Motor neuron (in vitro differentiated cells): ENCODE data around the gene RHBG. TPM values are rescaled to one million over a fixed set of nuclear protein-coding genes. Genes with fewer than 3 reads are reported as not detected.

Source experiments
- ATAC-seq, 8 experiments: fragments of 200-7000 bp; cut with Tn5 transposase; replicated peaks in 6 of 8; 2 replicates each; pipeline ENCODE4 v1.8.0; 2021; ENCODE audit warnings: mild to moderate bottlenecking in 8 of 8, moderate library complexity in 8 of 8
- H3K27ac ChIP-seq, 2 donors: fragments of 250-450 bp; sonication (Bioruptor Pico); 2 replicates each; pipeline ENCODE4 v1.9.0; 2021; ENCODE audit warnings: antibody characterized with exemption in 2 of 2, mild to moderate bottlenecking in 2 of 2, moderate library complexity in 1 of 2
- H3K4me1 ChIP-seq, 2 donors: fragments of 250-450 bp; sonication (Bioruptor Pico); replicated peaks in 1 of 2; 2 replicates each; pipeline ENCODE4 v1.6.1; 2021; ENCODE audit warnings: antibody characterized with exemption in 2 of 2, mild to moderate bottlenecking in 2 of 2, moderate library complexity in 1 of 2
- H3K4me3 ChIP-seq, 5 donors: fragments of 250-450 bp; sonication (Bioruptor Pico); 2 replicates each; pipeline ENCODE4 v1.9.0; 2021; ENCODE audit warnings: antibody characterized with exemption in 5 of 5, mild to moderate bottlenecking in 5 of 5, moderate library complexity in 4 of 5
- WGBS, 10 experiments: fragments of 450-650 bp; shearing (Covaris generic); methylation state at CpG; one replicate each; pipeline ENCODE4 v1.0.0; 2022; 5-methylcytosine and 5-hydroxymethylcytosine counted together
- in situ Hi-C, 9 experiments: fragments of 400-800 bp; cut with MboI; loops; one replicate each; pipeline ENCODE4 v1.15.0; 2021; ENCODE audit warnings: low sequenced_read_pairs in 9 of 9, low pct_unique_long_range_greater_than_20kb in 2 of 9; ENCODE audit not compliant: unreplicated experiment in 9 of 9
- total RNA-seq, 8 experiments: library from RNA; unstranded; fragments of 300-600 nt; gene quantifications; 2 replicates each; pipeline versions ENCODE4 v1.2.3 to v1.2.4, GENCODE V29; 2022

Gene RHBG
- total RNA-seq, 8 experiments from 2014 or later, result 0.38 to 1.8 (median 0.50) TPM; not detected in 3

DNA sequence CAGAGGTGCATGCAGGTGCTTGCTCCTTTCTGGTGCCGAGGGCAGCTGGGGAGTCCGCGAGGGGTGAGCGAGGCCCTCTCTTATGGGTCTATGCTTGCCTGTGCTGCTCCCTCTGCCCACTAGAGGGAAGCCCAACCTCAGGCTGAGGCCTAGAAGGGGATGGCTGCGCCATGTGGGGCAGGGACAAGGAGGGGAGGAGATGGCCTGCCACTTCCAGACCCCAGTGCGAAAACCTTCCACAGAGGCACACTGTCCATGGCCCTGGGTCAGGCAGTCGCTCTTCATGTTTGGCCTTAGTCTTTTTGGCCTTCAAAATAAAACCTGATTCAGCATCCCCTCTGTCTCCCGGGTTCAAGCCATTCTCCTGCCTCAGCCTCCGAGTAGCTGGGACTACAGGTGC is 14.0 kb downstream of the RHBG start:
- in situ Hi-C loops, result loop anchor here in 8 of 9 experiments (5.0 to 25.0 kb wide), 4 partner anchors 59 to 229 kb away; partner anchors contain the start of genes GPATCH4 (in 2 of the 8) and HAPLN2 (in 2 of the 8)
- H3K4me1 ChIP-seq, result peaks cover 9% of the 10 kb centered on the region in 2 donors
- 0 to 100% (median 24%) methylated on average over 1 to 6 of the region's 9 CpGs; no CpG with 5 or more reads in 4 of the 10 experiments for WGBS, 10 experiments
- no peak overlapping the region for H3K4me3 ChIP-seq
- peak; percentile 74 to 93 (median 88) for ATAC-seq
- H3K27ac ChIP-seq, result no peak overlapping the region

DNA sequence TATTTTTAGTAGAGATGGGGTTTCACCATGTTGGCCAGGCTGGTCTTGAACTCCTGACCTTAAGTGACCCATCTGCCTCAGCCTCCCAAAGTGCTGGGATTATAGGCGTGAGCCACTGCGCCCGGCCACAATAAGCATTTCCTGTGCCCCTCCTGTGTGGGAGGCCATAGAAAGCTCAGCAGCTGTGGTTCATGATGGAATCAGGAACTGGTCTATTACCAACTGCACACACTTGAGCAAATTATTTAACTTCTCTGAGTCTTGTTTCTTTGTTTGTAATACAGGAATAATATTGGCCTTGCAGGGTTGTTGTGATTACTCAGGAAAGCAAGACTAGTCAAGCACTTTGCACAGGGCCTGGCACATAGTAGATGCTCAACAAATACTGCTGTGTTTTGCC is 15.0 kb downstream of the RHBG start:
- H3K4me1 ChIP-seq, result peaks cover 12 to 18% of the 10 kb centered on the region in 2 donors
- H3K27ac ChIP-seq, result no peak overlapping the region
- H3K4me3 ChIP-seq, result no peak overlapping the region
- ATAC-seq, result no peak
- WGBS, 10 experiments, result 73 to 96% (median 81%) methylated on average over 3 of the region's 3 CpGs; no CpG with 5 or more reads in 7 of the 10 experiments
- in situ Hi-C loops, result loop anchor here in 8 of 9 experiments (5.0 to 25.0 kb wide), 4 partner anchors 58 to 228 kb away; partner anchors contain the start of genes GPATCH4 (in 2 of the 8) and HAPLN2 (in 2 of the 8)

DNA sequence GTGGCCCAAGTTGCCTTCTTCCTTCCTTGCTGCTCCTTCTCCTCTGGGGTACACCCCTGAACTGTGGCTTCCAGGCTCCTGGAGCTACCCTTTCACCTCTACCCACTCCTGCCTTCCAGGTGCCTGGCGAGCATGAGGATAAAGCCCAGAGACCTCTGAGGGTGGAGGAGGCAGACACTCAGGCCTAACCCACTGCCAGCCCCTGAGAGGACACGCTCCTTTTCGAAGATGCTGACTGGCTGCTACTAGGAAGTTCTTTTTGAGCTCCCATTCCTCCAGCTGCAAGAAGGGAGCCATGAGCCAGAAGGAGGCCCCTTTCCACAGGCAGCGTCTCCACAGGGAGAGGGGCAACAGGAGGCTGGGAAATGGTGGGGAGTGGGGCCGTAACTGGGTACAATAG is 15.6 kb downstream of the RHBG start:
- H3K4me1 ChIP-seq, result peaks cover 12 to 21% of the 10 kb centered on the region in 2 donors
- H3K27ac ChIP-seq, result no peak overlapping the region
- no peak overlapping the region for H3K4me3 ChIP-seq
- WGBS, 10 experiments, result 67 to 100% (median 83%) methylated on average over 1 to 4 of the region's 5 CpGs; no CpG with 5 or more reads in 5 of the 10 experiments
- in situ Hi-C loops, result loop anchor here (5.0 to 25.0 kb wide), 4 partner anchors 58 to 228 kb away; partner anchors contain the start of genes GPATCH4 (in 2 of the 9) and HAPLN2 (in 2 of the 9)
- no peak for ATAC-seq

DNA sequence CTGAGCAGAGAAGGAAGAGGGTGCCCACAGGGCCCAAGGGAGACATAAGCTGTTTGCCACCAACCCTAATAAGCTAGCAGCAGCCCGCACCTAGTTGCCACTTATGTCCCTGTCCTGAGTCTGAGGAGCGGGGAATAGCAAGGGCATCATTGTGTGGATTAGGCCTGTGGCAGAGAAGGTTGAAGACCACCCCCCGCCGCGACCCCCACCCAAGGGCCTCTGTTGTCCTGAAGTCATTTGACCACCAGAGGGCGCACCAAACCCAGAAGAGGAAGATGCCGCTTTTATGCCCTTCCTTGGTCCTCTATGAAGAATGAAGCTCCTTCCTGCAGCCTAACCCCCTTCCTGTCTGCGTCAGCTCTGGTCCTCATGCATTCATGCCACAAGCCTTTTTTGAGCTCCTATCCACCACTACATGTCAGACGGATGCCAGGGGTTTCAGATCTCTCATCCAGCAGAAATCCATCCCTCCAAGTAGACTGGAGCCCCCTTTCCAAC is 16.6 kb downstream of the RHBG start:
- Histone ChIP-seq H3K4me3 (no peak overlapping the region), H3K4me1 (peaks cover 21 to 29% of the 10 kb centered on the region in 2 donors), H3K27ac (no peak overlapping the region)
- ATAC-seq, result peak; percentile 21 to 59 (median 40)
- in situ Hi-C loops, result loop anchor here in 7 of 9 experiments (5.0 to 25.0 kb wide), 3 partner anchors 57 to 227 kb away; partner anchors contain the start of genes GPATCH4 (in 2 of the 7) and HAPLN2 (in 2 of the 7)
- 0 to 29% (median 15%) methylated on average over 2 to 4 of the region's 9 CpGs; no CpG with 5 or more reads in 3 of the 10 experiments for WGBS, 10 experiments

DNA sequence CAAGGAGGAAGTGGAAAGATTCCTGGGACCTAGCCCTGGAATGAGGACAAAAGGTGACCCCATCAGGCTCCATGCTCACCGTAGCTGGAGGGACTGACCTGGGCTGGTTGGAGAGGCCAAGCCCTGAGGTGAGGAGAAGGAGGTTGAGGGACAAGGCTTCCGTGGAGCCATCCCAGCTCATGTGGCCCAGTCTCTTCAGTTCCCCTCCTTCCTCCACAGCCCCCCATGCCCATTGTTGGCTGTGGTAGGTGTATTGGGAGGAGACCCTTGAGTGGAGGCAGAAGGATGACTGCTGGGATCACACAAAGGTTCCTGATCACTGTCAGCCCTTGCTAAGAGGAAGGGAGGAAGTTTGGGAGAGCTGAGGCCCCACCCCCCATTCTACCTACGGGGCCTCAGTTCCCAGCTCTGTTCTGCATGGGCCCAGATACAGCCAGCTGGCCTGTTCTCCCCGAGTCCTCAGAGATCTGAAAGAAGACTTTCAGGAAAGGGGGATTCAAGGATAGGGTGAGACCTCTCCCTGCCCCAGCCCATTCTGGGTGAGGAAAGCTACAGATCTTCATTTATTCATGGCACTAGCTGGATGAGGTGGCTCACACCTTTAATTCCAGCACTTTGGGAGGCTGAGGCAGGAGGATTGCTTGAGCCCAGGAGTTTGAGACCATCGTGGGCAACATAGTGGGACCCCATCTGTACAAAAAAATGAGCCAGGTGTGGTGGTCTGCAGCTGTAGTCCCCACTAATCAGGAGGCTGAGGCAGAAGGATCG is 17.3 kb downstream of the RHBG start:
- 36 to 100% (median 83%) methylated on average over 1 to 4 of the region's 6 CpGs; no CpG with 5 or more reads in 2 of the 10 experiments for WGBS, 10 experiments
- ATAC-seq, result no peak
- in situ Hi-C loops, result loop anchor here in 7 of 9 experiments (5.0 to 25.0 kb wide), 3 partner anchors 56 to 226 kb away; partner anchors contain the start of genes GPATCH4 (in 2 of the 7) and HAPLN2 (in 2 of the 7)
- H3K4me3 ChIP-seq, result no peak overlapping the region
- H3K4me1 ChIP-seq, result peaks cover 28 to 35% of the 10 kb centered on the region in 2 donors
- H3K27ac ChIP-seq, result no peak overlapping the region

DNA sequence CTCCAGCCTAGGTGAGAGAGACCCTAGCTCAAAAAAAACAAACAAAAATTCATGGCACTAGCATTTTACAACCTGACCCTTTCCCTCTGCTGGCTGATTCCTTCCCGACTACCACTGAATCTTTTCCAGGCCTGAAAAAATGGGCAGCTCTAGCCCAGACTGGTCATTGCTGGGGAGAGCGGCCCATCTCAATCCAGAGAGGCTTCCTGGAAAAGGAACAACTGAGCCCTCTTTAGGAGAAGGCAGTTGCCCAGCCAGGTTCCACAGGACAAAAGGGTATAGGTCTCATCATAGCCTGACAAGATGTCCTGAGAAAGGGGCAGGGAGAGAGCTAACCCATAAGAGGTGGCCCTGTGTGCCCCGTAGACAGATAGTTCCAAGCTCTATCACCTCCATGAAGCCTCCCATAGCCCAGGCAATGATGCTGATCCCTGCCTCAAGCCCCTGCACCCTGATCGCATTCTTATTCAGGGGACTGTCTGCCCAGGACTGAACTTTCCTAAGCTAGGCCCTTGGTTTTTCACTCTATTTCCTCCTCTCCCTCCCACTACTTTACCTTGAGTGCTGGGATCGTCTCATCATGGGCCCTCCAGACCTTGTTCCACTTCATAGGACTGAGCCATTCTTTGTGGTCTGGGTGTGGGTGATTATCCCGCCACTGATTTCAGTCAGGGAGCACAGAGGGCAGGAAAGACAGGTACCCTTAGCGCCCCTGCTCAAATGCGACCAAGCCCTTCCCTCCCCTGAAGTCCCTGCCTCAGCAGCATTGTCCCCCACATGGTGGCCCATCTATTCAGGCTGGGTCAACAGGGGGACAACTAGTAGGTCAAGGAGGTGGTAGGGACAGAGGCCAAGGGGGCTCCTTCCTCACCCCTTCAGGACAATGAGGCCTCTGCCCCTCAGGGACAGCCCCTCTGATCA is 18.2 kb downstream of the RHBG start:
- ATAC-seq, result no peak
- Histone ChIP-seq H3K4me3 (no peak overlapping the region), H3K27ac (no peak overlapping the region), H3K4me1 (peaks cover 34 to 44% of the 10 kb centered on the region in 2 donors)
- whole genome bisulfite sequencing, 10 experiments, result 83 to 100% (median 91%) methylated on average over 1 to 5 of the region's 8 CpGs; no CpG with 5 or more reads in 2 of the 10 experiments
- in situ Hi-C loops, result loop anchor here in 7 of 9 experiments (5.0 to 25.0 kb wide), 3 partner anchors 55 to 225 kb away; partner anchors contain the start of genes GPATCH4 (in 2 of the 7) and HAPLN2 (in 2 of the 7)

DNA sequence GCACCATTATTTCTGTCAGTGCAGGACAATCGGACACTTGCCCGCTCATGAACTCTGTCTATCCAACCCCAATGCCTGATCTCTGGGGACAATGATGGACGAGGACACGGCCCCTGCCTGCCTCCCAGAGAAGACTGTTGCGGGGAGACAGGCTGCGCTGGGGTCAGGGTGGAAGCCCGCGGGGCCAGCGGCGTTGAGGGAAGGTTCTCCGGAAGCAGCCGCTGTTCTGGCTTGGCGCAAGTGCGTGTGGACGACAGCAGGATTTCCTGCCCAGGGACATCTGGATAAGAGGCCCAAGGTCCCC is 18.8 kb downstream of the RHBG start:
- Histone ChIP-seq H3K4me3 (no peak overlapping the region), H3K27ac (no peak overlapping the region), H3K4me1 (peaks cover 40 to 50% of the 10 kb centered on the region in 2 donors)
- WGBS, 10 experiments, result 17 to 70% (median 26%) methylated on average over 2 to 9 of the region's 15 CpGs; no CpG with 5 or more reads in 4 of the 10 experiments
- ATAC-seq, result no peak
- in situ Hi-C loops, result loop anchor here in 7 of 9 experiments (5.0 to 25.0 kb wide), 3 partner anchors 54 to 224 kb away; partner anchors contain the start of genes GPATCH4 (in 2 of the 7) and HAPLN2 (in 2 of the 7)

DNA sequence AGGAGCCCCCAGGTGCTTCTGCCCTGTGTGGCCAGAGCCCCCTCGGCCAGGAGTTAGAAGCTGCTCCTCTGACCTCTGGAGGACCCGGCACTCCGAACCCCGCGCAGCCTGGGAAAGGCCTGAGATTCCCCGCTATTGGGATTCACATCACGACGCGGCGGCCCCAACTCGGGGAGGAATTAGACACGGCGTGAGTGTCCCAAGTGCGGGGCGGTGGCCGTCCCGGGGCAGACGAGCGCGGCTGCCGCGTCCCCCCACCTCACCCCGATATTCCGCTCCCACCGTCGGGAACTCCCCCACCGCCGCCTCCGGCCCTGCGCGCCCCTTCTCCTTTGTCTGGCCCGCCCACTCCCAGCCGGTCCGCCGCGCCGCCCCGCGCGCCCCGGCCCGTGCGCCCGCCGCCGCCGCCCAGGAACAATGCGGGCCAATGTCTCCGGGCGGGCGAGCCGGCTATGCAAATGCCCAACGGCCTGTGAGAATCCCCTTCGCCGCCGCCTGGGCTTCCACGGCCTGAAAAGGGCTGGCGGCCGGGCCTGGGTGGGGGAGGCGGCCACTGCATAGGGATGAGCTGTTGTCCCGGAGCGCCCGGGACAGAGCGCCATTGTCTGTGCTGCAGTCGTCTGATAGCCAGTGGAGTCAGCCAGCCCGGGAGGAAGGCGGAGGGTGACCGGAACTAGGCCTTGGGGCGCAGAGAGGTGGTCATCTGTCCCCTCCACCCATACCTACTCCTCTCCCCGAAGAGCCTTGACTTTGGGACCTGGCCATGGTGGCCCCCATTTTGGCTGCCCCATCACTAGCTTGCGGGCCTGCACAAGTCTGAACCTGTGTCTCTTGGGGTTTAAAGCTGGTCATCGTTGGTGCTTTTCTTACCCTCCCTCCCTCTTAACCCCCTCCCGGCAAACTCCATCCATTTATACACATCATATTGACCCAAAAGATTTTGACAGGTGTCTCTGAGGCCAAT is 19.4 kb downstream of the RHBG start:
- 28 to 100% (median 78%) methylated on average over 1 to 13 of the region's 73 CpGs; no CpG with 5 or more reads in 4 of the 10 experiments for WGBS, 10 experiments
- in situ Hi-C loops, result loop anchor here in 7 of 9 experiments (5.0 to 25.0 kb wide), 3 partner anchors 54 to 224 kb away; partner anchors contain the start of genes GPATCH4 (in 2 of the 7) and HAPLN2 (in 2 of the 7)
- ATAC-seq, result peak; percentile 78 to 88 (median 84)
- H3K27ac ChIP-seq, result peak overlapping the region in 1 of 2 donors; percentile 5
- peak overlapping the region in 4 of 5 donors; percentile 4 to 22 (median 7) for H3K4me3 ChIP-seq
- H3K4me1 ChIP-seq, result peaks cover 41 to 52% of the 10 kb centered on the region in 2 donors

DNA sequence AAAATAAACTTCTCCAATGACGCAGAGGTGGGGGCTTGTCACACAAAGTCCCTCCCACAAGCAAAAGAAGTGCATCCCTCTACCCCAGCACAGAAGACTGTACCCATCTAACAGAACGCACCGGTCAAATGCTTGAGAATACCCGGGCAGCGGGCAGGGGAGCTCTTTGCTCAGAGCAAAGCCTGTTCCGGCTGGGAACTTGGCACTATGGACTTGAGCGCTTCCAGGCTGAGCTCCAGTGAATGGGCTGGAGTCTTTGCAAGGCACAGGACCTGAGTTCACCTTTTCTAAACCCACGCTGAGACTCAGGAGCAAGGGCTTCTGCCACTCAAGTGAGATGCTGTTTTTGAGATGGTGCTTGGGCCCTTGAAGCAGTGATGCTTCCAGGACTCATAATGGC is 20.3 kb downstream of the RHBG start:
- peaks cover 41 to 52% of the 10 kb centered on the region in 2 donors for H3K4me1 ChIP-seq
- ATAC-seq, result no peak
- no peak overlapping the region for H3K4me3 ChIP-seq
- 90 to 96% (median 91%) methylated on average over 2 to 7 of the region's 8 CpGs; no CpG with 5 or more reads in 7 of the 10 experiments for WGBS, 10 experiments
- no peak overlapping the region for H3K27ac ChIP-seq
- in situ Hi-C loops, result loop anchor here in 7 of 9 experiments (5.0 to 25.0 kb wide), 3 partner anchors 53 to 223 kb away; partner anchors contain the start of genes GPATCH4 (in 2 of the 7) and HAPLN2 (in 2 of the 7)

DNA sequence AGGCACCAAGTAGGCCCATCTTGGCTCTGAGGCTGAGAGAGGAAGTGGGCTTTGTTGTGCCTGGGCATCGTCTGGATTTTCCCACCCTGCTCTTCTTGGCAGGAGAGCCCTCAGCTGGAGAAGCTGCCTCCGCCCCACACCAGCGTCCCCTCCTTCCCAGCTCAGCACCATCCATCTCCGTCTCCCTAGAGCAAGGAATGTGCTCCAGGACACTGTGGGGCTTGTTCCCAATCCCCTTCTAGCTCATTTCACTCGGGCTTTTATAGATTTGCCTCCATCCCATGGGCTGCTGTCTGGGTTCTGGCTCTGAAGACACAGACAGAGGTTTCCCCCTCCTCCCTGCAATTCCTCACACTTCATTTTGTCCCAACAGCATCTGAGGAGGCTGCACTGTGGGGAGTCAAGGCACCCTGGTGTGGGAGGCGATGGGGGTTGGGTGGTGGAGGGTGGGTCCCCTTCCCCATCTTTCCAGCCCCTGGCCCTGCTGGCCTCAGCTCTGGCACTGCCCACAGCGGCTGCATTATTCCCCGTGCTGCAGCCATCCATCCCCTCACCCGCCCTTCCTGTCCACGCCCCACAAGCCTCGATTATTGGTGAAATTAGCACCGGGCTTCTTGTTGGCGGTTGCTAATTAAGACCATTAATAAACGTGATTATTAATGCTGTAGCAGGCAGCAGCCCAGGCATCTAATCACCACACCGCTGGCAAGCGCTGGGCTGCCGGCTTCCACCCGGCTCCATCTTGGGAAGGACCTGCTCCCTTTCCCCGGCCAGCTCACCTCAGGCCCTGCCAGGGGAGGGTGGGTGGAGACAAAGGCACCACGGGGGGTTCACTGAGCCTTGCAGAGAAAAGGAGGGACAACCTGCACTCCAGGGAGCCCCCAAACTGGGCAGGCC is 21.7 kb downstream of the RHBG start:
- 0 to 100% (median 43%) methylated on average over 1 to 7 of the region's 20 CpGs; no CpG with 5 or more reads in 1 of the 10 experiments for WGBS, 10 experiments
- Histone ChIP-seq H3K4me3 (no peak overlapping the region), H3K4me1 (peaks cover 40 to 51% of the 10 kb centered on the region in 2 donors), H3K27ac (no peak overlapping the region)
- ATAC-seq, result peak in 5 of 8 experiments; percentile 32 to 51 (median 42)
- in situ Hi-C loops, result loop anchor here in 2 of 9 experiments (25.0 kb wide), 1 partner anchor 222 kb away; the partner anchor contains the start of genes GPATCH4 (in 2 of the 2) and HAPLN2 (in 2 of the 2)
